GDM1 (cell line): Measurements from ENCODE around the gene POU2F3.

ENCODE experiments used
- DNase-seq: peaks from one replicate; lab custom pipeline; 2025; lab: John Stamatoyannopoulos, UW

POU2F3 gene

DNA sequence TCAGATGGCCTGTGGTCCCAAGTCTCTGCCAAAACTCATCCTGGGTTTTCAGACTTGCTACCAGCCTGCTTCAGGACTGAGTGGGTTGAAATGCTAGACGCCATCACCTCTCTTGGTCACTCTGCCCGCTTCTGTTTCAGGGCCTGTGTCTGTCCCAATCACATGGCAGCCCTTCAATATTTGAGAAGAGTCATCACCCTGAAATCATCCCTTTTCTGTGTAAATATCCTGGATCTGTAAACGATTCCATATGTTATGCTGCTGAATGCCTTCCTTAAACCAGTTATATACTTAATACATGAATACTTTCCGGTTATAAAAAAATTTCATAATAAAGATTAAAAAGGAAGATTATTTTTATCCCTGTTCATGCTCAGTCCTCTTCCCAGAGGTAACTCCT is 45.3 kb downstream of the POU2F3 start:
- DNase-seq = no peak

- no peak for DNase-seq
These were observed 48.1 kb downstream of the POU2F3 start for GRCh38 chr11:120288021-120288420.

GRCh38 chr11:120289426-120289825 is 49.5 kb downstream of the POU2F3 start:
- no peak for DNase-seq

- DNase-seq = no peak
These were observed 51.0 kb downstream of the POU2F3 start for GRCh38 chr11:120290956-120291355.

DNA sequence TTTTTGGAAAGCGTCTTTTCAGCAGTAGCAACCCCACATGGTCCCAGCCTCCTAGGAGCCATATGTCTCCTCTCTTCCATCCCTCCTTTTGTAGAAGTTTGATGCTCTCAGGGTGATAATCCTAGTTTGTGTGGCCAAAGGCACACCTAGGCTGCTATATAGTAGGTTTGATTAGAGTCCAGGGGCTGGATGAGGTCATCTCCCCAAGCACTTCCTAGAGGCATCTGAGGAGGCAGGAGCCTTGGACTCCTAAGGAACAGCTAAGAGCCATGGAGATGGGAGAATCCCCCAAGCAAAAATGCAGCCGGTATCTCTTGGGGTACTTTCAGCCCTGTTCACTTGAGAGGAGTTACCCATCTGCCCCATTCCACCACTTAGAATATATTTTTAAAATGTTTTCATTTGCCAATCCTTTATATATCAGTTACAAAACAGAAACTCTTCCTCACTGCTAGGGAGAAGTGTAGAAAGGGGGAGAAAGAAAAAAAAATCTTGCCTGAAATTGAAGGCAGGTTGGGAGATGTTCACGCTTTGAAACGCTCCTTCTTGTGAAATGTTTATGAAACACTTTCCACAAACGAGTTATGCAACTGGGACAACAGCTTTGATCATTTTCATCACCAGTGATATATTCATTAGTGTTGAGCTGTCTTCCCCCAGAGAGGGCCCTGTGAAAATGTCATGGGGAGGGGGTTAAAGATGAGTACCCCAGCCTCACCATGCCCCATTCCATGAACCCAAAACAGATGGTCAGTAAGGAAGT is 53.3 kb downstream of the POU2F3 start:
- no peak for DNase-seq

GRCh38 chr11:120294096-120294495 is 54.2 kb downstream of the POU2F3 start:
- DNase-seq = no peak

DNA sequence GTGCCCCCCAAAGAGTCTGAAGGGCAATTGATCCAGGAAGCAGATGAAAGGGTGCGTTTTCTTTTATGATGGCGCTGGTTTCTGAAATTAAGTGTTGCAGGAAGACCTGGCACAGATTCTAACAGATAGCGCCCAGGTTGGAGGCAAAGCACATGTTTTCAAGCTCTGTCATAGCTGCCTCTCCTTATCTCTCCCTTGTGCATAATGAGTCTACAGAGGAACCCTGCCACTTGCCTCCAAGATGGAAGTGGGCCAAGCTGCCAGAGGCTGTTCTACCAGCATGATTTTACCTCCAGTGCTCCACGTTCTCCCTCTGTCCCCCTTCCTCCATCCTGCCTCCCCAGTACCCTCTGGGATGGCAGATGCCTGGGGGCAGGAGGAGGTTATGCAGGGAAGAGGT is 55.2 kb downstream of the POU2F3 start:
- DNase-seq = no peak

- no peak for DNase-seq
These were observed 56.6 kb downstream of the POU2F3 start for GRCh38 chr11:120296554-120296953.

DNA sequence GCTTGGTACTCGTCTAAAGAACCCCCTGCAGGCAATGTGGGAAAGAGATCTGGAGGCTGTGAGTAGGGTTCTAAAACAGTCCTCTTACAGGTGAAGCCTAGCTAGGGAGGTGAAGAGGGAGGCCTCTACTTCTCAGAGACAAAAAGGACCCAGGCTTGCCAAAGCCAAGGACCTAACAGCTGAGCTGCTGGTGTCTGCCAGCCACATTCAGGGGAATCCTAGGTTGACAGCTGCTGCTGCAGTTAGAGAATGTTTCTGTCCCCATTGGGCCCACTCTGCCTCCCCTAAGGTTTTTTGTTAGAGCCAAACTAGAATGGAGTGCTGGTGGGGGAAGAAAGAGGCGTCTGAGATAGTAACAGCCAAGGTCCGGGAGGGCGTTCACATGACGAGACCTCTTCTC is 58.5 kb downstream of the POU2F3 start:
- no peak for DNase-seq

- DNase-seq = no peak
These were observed 62.3 kb downstream of the POU2F3 start for GRCh38 chr11:120302001-120302805.

- DNase-seq = peak; percentile 53
These were observed 63.2 kb downstream of the POU2F3 start for GRCh38 chr11:120303004-120303637.

GRCh38 chr11:120304526-120304925 is 64.6 kb downstream of the POU2F3 start:
- DNase-seq = no peak

DNA sequence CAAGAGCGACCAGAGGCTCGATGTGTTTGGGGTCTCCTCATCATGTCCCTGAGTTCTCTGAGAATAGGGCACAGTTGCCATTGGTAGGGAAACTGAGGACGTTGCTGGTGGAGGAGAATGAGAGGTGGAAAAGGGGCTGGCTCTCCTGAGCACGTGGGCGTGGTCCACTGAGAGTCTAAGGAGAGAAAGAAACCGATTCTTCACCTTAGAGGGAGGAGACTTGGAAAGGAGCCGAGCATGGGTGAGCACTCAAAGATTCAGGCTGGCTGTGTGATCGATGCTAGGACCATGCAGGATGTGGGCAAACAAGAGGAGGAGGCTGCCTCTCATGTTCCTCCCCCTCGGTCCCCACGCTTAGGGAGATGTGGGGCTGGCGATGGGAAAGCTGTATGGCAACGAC is 65.3 kb downstream of the POU2F3 start:
- no peak for DNase-seq

DNA sequence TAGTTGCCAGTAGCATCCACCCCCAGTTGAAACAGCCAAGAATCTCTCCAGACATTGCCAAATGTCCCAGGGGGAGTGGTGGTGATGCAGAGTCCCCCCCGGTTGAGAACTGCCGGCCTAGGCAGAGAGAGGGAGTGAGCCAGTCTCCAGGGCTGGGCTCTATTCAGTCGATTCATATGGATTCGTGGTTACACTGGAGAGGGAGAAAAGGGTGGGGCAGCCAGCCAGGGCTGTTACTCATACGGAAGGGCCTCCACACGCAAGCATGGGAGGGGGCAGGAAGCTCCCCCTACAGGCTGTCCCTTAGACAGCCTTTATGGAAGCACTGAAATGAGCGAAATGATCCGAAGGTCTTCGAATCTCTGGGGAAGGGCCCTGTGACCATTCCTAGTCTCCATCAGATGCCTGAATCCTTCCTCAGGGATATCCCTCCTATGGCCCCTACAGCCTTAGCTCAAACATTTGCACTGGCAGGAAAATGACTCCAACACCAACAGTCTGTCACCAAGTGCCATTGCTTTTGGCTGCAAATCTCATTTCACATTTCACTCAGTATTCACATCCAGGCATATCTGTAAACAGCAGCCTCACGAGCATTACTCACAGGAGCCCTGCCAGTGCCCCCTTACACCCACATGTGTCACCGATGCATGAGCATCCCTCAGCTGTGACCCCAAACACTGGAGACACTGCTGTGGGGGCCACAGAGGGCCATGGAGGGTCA is 66.7 kb downstream of the POU2F3 start:
- no peak for DNase-seq

DNA sequence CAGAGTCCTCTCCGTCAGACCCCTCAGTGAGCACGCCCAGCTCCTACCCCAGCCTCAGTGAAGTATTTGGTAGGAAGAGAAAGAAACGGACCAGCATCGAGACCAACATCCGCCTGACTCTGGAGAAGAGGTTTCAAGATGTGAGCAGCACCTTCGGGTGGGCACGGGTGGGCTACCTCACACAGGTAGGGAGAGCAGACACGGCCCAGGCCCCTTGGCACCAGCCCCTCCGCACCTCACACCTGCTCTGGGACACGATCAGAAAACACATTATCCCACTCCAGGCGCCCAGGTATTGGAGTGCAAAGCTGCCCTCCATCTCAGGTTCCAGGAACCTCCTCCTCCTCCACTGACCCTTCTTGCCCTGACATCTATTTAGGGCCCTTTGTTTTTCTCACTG is 67.5 kb downstream of the POU2F3 start:
- no peak for DNase-seq

DNA sequence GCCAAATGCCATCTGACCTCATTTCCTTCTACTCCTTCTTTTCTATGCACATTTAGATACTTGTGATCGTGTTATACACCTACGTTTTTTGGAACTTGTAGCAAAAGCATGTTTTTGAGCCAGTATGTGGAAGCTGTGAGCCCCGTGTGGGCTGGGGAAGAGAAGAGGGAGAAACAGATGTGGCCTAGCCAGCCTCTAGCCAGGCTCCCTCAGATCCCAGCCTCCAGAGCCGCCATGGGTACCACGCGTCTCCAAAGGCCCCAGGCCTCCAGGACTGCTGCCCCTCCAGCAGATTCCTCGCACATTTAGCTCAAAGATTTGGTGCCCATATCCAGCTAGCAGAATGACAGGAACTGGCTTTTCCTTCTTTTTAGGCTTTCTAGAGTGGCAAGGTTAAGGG is 68.1 kb downstream of the POU2F3 start:
- DNase-seq = no peak

- no peak for DNase-seq
These were observed 70.9 kb downstream of the POU2F3 start for GRCh38 chr11:120310870-120311269.

GRCh38 chr11:120314861-120315260 is 74.9 kb downstream of the POU2F3 start:
- DNase-seq = no peak

GRCh38 chr11:120316880-120317688 is 77.1 kb downstream of the POU2F3 start:
- DNase-seq = no peak

GRCh38 chr11:120317689-120318480 is 77.9 kb downstream of the POU2F3 start:
- DNase-seq = no peak

- DNase-seq = no peak
These were observed 79.0 kb downstream of the POU2F3 start for GRCh38 chr11:120318906-120319305.
